ENCODE measurements around the gene LRRC8E. TPM values are rescaled to one million over a fixed set of nuclear protein-coding genes. Genes with fewer than 3 reads are reported as not detected.
A peak's percentile ranks its signal among the peaks of the same experiment; 100 is the strongest.
"Not testable (repeated sequence)": the region's sequence is repeated elsewhere in the genome, so short reads cannot be mapped to it uniquely, and the experiment has no call there.

The LRRC8E gene
- polyA plus RNA-seq, 3 donors, result 2.8 to 4.1 (median 3.9) TPM

DNA sequence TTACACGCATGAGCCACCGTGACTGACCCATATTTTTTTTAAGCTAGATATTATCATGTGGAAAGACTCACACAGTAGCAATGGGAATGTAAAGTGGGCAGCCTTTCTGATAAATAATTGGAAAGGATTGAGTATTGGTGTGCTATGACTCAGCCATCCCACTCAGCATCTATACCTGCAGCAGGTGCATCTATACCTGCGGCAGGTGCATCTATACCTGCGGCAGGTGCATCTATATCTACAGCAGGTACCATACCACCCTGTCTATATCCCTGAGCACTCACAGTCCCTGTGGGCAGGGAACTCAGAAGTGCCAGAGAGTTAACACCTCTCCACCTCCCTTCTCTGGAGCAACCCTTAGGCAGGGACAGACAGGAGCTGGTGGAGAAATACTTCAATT lies 5.2 kb upstream of the LRRC8E start:
- DNase-seq, result no peak

DNA sequence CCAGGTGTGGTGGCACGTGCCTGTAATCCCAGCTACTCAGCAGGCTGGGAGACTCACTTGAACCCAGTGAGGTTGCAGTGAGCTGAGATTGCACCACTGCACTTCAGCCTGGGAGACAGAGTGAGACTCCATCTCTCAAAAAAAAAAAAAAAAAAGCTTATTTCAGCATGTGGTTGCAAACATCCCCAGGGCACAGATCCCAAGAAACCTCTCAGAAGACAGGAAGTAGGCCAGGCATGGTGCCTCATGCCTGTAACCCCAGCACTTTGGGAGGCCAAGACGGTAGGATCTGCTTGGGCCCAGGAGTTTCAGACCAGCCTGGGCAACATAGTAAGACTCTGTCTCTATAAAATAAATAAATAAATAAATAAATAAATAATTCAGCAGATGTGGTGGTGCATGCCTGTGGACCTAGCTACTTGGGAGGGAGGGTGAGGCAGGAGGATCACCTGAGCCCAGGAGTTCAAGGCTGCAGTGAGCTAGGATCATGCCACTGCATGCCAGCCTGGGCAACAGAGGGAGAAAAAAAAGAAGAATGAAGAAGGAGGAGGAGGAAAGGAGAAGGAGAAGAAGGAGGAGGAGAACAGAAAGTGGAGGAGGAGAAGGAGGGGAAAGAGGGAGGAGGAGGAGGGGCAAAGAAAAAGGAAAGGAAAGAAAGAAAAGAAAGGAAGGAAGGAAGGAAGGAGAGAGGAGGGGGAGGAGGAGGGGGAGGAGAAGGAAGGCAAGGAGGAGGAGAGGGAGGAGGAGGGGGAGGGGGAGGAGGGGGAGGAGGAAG lies 4.3 kb upstream of the LRRC8E start:
- no peak for DNase-seq

DNA sequence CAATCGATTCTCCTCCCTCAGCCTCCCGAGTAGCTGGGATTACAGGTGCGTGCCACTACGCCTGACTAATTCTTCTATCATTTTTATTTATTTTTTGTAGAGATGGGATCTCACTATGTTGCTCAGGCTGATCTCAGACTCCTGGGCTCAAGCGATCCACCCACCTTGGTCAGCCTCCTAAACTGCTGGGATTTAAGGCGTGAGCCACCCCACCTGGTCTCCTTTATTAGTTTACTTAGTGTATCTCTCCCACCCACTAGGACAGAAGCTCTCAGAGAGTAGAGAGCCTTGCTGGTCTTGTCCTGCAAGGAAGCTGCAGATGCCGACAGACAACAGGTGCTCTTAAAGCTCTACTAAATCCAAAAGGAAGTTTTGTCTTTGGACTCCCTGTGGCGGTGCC lies 2.5 kb upstream of the LRRC8E start:
- no peak for DNase-seq

DNA sequence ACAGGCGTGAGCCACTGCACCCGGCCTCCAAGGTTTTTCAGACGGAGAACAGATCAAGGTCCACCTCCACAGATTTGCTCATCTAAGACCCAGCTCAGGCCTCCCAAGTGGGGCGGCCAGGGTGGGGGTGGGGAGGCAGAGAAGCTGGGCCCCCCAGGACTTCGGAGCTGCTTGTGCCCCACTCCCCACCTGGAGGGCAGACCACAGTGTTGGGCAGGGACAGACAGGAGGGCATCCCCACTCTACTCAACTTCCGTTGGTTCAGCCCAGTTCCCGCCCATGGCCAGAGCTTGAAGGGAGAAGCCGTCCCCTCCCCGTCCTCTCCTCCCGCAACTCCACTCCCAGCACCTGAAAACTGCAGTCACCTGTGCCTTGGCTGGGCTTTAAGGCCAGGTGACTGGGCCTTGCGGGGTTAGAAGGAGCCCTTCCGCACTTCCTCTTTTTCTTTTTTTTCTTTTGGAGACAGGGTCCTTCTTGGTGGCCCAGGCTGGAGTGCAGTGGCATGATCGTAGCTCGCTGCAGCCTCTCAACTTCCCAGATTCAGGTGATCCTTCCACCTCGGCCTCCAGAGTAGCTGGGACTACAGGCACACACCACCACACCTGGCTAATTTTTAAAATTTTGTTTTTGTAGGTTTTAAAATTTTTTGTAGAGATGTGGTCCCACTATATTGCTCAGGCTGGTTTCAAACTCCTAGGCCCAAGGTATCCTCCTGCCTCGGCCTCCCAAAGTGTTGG lies 734 bp upstream of the LRRC8E start:
- no peak for DNase-seq

DNA sequence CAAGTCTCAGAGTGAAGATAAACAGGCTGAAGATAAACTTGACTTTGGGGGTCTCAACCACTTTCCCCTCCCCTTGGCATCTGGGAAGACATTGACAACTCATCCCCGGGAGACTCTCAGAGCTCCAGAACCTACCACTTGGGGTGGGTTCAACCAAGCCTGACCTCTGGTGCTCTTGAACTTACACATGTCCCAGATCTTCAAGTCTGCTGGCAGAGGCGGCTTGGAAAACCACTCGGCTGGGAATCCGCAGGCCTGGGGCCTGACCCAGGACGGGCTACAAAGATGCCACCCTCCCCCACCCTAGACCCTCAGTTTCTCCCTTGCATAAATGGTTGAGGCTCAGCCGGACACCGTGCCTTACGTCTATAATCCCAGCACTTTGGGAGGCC lies 512 bp downstream of the LRRC8E start:
- no peak for DNase-seq

DNA sequence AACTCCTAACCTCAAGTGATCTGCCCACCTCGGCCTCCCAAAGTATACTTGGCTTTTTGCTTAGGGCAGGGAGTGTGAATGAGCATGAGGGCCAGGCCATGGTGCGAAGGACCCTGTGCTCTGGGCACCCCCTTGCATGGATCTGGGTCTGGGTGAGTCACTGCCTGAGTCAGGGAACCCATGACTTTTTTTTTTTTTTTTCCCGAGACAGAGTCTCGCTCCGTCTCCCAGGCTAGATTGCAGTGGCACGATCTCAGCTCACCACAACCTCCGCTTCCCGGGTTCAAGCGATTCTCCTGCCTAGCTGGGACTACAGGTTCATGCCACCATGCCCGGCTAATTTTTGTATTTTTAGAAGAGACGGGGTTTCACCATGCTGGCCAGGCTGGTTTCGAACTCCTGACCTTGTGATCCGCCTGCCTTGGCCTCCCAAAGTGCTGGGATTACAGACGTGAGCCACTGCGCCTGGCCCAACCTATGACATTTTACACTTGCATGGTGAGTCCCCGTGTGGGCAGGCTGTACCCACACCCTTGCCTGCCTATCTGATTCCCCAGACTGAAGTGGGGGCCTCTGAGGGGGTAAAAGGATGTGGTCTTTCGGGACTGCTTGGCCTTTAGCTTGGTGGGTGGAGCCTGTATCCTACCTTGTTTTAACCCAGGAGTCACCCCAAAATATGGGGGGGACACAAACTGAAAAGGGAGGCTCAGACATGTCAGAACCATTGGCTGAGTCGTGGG lies 5.2 kb downstream of the LRRC8E start:
- DNase-seq, result not testable (repeated sequence)

DNA sequence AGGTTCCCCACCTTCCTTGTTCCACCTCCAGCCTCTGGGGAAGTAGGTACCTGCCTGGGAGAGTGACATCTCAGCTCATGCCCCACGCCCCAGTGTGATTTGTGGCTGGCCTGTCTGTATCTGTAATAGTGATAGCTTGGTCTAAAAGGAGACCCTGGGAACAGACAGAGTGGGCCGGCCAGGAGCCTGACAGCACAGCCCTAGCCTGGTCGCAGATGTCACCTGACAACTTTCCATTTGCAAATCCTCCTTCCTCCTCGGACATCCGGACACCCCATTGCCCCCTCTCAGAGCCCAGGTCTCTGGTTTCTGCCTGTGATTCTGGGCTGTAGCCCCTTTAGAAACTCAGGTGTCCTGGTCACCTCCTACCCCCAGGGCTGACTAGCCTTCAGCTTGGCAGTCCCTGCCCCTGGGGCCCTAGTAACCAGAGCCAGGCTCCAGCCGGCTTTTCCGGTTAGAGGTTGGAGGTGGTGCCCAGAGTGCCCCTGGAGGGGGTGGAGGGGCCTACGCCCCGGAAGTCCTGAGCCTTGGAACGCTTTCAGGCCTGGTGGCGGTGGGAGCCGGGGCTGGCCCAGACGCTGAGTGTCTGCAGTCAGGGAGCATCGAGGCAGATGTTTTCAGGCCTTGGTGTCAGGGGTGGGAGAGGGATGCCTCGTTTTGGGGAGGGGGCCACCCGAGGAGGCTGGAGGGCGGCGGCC lies 6.5 kb downstream of the LRRC8E start:
- DNase-seq, result peak; percentile 23

DNA sequence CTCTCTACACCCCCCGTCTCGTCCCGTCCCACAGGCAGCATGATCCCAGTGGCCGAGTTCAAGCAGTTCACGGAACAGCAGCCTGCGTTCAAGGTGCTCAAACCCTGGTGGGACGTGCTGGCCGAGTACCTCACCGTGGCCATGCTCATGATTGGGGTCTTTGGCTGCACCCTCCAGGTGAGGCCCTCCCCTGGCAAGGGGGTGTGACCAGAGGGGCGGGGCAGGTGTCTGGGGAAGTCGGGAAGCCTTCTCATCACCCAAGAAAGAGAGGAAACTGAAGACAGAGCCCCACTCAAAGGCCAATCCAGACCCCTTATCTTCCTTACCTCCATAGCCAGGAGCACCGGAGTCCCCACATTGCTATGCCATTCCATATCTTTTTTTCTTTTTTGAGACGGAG lies 7.3 kb downstream of the LRRC8E start:
- DNase-seq, result no peak

DNA sequence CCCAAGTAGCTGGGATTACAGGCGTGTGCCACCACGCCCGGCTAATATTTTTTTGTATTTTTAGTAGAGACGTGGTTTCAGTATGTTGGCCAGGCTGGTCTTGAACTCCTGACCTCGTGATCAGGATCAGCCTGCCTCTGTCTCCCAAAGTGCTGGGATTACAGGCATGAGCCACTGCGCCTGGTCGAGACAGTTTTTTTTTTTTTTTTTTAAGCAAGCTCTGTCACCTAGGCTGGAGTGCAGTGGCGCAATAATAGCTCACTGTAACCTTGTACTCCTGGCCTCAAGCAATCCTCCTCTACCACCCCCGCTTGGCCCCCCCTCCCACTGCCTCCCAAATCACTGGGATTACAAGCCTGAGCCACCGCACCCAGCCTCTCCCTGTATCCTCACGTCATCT lies 9.0 kb downstream of the LRRC8E start:
- no peak for DNase-seq

DNA sequence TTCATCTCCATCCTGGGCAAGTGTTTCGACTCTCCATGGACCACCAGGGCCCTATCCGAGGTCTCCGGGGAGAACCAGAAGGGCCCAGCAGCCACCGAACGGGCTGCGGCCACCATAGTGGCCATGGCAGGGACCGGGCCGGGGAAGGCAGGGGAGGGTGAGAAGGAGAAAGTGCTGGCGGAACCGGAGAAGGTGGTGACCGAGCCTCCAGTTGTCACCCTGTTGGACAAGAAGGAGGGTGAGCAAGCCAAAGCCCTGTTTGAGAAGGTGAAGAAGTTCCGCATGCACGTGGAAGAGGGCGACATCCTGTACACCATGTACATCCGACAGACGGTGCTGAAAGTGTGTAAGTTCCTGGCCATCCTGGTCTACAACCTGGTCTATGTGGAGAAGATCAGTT lies 10.7 kb downstream of the LRRC8E start:
- DNase-seq, result no peak

DNA sequence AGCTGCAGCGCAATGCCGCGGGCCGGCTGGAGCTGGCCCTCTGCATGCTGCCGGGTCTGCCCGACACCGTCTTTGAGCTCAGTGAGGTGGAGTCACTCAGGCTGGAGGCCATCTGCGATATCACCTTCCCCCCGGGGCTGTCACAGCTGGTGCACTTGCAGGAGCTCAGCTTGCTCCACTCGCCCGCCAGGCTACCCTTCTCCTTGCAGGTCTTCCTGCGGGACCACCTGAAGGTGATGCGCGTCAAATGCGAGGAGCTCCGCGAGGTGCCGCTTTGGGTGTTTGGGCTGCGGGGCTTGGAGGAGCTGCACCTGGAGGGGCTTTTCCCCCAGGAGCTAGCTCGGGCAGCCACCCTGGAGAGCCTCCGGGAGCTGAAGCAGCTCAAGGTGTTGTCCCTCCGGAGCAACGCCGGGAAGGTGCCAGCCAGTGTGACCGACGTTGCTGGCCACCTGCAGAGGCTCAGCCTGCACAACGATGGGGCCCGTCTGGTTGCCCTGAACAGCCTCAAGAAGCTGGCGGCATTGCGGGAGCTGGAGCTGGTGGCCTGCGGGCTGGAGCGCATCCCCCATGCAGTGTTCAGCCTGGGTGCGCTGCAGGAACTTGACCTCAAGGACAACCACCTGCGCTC lies 11.6 kb downstream of the LRRC8E start:
- DNase-seq, result no peak

DNA sequence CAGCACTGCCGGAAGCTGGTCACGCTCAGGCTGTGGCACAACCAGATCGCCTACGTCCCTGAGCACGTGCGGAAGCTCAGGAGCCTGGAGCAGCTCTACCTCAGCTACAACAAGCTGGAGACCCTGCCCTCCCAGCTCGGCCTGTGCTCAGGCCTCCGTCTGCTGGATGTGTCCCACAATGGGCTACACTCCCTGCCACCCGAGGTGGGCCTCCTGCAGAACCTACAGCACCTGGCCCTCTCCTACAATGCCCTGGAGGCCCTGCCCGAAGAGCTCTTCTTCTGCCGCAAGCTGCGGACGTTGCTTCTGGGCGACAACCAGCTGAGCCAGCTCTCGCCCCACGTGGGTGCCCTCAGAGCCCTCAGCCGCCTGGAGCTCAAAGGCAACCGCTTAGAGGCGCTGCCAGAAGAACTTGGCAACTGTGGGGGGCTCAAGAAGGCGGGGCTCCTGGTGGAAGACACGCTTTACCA lies 12.1 kb downstream of the LRRC8E start:
- no peak for DNase-seq

DNA sequence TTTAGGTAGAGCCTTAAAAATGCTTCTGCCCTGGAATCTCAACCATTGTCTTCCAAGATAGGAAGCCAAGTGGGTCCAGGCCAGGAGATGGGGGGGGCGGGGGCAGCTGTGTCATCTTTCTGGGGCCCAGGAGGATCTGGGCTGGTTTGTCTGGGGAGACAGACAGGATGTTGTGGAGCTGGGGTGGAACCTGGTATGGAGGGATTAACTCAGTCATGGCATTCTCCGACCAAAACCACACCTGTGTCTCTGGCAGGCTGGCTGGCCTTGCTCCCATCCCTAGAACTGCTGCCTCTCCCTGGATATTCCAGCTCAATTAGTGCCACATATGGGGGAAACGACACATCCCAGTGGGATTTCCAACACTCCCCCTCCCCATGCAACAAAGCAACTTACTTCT lies 12.6 kb downstream of the LRRC8E start:
- DNase-seq, result no peak

DNA sequence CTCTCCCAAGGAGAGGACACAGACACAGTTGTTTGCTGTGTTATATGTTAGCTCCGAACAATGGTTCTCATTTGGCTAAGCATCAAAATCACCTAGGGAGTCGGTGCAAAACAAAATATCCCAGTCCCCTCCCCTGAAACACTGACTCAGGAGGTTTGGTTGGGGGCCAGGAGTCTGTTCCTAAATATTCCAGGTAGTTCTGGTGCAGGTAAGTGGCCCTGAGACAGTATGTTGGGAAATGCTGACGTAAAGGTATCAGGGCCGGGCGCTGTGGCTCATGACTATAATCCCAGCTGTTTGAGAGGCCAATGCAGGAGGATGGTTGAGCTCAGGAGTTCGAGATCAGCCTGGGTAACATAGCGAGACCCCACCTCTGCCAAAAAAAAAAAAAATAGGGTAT lies 13.0 kb downstream of the LRRC8E start:
- DNase-seq, result no peak

DNA sequence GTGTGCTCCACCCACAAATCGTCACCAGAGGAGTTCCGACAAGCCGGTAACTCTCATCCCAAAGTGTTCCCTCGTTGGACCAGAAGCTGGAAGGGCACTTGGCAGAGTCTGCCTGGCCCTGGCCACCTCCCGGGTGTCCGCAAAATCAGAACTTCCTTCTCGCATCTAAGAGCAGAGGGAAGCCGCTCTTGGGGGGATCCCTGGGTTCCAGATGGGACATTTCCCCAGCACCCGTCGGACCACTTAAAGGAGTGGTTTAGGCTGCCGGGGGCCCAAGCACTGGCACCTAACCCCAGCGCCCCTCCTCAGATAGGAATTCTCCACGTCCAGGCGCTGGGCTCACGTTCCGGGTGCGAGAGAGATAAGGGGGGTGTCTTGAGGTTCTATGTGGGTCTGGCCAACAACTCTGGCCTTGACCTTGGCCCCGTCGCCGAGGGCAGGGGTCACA lies 14.5 kb downstream of the LRRC8E start:
- no peak for DNase-seq

DNA sequence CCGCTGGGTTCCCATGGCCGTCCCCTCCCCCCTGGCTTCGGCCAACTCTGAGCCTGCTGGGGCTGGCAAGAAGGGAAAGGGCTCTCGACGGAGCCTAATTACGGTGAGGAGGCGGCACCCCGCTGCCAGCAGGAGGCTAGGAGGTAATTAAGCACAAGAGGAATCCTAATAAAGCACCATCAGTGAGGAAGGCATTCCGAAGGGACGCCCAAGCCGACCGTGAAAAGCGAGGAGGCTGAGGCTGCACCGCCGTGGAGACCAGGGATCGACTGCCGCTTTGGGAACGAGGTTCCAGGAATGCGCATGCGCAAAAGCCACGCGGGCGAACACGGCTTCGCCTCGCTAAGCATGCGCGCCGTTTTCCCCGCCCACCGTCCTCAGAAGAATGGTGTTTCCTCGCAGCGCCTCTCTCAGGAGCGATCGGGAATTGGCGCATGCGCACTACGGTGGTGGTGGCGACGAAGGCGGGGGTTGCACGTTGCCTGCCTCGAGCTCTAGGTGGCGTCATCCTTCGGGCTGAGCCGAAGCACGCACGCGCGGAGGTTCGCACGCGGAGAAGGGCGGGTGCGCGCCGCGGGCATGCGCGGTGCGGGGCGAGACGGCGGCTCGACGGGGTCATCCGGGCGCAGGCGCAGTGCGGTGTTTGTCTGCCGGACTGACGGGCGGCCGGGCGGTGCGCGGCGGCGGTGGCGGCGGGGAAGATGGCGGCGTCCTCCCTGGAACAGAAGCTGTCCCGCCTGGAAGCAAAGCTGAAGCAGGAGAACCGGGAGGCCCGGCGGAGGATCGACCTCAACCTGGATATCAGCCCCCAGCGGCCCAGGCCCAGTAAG lies 15.1 kb downstream of the LRRC8E start, which contains the start of gene MAP2K7:
Gene MAP2K7, plus strand, starts transcription at position 634 of the 830 bp plus-strand sequence. Its CDS starts 68 bp downstream, at position 702.
- peak; percentile 99 for DNase-seq

DNA sequence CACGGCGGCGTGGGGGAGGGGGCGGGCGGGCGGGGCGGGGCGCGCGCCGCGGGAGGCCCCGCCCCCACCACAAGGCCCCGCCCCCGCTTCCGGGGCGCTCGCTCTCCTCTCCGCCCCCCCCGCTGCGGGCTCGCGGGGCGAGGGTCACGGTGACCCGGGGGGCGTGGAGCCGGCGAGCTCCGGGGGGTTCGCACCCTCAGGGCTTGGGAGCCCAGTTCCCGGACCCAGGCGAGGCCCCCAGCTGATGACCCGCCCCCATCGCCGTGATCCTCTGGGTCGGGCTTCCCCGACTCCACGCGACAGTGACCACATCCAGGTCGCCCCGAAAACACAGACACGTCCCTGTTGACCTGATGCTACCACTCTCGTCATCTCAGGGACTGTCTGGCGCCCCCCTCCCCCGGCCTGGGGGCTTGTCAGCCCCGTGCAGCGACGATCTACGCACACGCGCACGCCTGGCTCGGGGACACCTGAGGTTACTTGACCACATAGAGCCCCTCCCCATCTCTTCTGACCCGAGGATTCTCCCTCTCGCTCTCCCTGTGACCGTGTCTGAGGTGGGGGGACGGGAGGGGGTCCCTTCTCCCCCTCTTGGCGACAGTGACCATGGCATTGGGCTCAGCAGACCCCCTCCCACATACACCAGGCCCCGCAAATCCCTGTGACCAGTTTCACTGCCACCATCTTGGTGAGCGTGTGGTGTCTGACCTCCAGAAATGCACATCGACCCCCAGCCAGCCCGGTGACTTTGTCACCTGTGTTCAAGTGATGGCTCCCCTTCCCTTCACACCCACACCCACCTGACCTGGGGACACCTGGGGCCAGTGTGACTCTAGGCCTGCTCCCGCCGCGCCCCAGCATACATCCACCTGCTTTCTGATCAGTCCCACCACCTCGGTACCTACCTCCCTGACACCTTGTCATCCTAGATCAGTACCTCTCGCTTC lies 16.0 kb downstream of the LRRC8E start:
- DNase-seq, result no peak

DNA sequence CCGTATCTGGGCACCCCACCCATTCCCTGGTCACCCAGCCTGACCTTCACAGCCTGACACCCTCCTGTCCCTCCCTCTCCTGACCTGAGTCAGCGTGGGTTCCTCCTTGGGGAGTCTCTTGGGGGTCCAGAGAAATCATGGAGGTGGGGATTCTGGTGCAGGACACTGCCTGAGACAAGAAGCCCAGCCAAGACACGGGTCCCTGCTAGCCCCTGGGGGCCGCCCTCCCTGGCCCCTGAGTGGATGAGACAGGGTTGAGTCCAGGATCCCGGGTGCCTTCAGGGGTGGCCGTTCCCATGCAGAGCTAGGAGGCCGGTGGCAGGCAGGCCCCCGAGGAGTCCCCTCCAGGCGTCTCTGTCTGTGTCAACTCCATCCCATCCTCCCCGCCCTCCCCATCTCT lies 17.0 kb downstream of the LRRC8E start:
- no peak for DNase-seq

DNA sequence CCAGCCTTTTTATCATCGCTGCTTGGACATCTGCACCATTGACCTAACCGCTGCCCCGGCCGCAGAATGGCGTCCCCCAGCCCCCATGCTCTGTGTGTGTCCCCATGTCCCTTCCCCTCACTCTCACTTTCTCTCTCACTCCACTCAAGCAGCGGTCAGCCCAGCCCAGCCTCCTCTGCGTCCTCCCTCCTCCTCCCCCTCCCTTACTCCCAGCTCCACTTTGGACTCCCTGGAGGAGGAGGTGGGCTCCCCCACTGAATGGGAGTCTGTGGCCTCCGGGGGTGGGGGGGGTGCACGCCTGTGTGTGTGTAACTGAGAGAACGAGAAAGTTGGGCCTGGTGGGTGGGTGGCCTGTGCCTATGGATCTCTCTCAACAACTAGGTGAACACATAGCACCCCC lies 17.5 kb downstream of the LRRC8E start:
- no peak for DNase-seq

All from renal pelvis (tissue), 4 donors.